ENCODE data around the gene TNFRSF1B.

Gene TNFRSF1B

GRCh38 chr1:12194666-12195216 lies 27.9 kb downstream of the TNFRSF1B start:
- DNase-seq (ENCODE audit: low spot score) = no peak

DNA sequence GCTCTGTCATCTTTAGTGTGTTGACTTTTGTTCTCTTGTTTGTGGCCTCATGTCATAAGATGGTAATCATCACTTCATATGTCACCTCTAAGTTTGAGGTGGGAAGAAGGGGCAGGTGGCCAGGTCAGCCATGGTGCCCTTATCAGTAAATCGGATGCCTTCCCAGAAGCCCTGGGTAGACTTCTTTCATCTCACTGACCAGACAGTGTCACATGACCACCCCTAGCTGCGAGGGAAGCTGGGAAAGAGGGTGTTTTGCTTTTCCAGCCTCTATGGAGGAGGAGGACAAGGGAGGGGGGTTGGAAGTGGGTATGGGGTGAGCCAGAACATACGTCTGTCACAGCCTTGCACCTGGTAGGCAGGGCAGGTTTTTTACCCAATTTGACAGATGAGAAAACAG lies 28.6 kb downstream of the TNFRSF1B start:
- DNase-seq (ENCODE audit: low spot score) = no peak

GRCh38 chr1:12196641-12197482 lies 30.1 kb downstream of the TNFRSF1B start:
- no peak for DNase-seq (ENCODE audit: low spot score)

DNA sequence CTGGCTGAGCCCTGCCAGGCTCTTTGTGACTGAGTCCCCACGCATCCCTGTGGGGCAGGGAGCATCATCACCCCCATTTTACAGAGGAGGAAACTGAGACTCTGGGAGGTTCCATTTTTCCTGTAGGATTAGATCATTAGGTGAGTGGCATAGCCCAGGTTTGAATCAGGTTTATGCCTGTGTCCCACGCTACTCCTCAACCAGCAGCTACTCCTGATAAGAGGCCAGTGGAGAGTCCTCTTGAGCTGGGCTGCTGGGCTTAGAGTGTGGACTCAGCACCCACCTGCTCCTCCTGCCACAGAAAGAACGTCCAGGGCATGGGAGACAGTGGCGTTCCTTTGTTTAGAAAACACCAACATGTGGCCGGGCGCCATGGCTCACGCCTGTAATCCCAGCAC lies 30.7 kb downstream of the TNFRSF1B start:
- no peak for DNase-seq (ENCODE audit: low spot score)

DNA sequence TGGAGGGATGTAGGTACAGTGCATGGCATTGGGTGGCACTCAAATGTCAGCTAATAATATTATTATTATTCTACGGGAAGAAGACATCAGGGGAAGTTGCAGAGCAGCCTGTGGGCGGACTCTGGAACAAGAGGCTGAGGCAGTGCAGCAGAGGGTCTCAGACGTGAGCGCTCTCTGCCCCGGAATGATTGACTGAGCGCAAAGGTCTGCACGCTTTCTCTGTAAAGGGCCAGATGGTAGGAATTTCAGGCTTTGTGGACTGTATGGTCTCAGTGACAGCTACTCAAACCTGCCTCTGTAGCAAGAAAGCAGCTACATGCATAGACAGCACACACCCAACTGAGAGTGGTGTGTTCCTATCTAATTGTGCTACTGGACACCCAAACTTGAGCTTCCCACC lies 33.4 kb downstream of the TNFRSF1B start:
- no peak for DNase-seq (ENCODE audit: low spot score)

- DNase-seq (ENCODE audit: low spot score) = no peak
Observed at GRCh38 chr1:12201352-12202189, 34.8 kb downstream of the TNFRSF1B start.

DNA sequence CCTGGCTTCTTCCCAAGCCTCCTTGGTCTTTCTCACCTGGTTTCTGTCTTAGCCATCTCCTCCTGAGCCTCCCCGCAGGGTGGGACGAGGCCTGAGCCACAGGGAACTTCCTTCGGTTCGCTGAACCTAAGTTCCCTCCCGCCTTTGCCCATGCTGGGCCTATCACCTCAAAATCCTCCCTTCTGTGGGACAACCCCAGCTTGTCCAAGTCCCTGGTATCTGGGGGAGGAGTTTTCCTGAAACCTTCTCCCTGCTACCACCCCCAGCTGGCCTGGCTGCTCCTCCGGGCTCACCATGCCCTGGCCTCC lies 35.4 kb downstream of the TNFRSF1B start:
- no peak for DNase-seq (ENCODE audit: low spot score)

GRCh38 chr1:12202577-12202976 lies 35.8 kb downstream of the TNFRSF1B start:
- no peak for DNase-seq (ENCODE audit: low spot score)

DNA sequence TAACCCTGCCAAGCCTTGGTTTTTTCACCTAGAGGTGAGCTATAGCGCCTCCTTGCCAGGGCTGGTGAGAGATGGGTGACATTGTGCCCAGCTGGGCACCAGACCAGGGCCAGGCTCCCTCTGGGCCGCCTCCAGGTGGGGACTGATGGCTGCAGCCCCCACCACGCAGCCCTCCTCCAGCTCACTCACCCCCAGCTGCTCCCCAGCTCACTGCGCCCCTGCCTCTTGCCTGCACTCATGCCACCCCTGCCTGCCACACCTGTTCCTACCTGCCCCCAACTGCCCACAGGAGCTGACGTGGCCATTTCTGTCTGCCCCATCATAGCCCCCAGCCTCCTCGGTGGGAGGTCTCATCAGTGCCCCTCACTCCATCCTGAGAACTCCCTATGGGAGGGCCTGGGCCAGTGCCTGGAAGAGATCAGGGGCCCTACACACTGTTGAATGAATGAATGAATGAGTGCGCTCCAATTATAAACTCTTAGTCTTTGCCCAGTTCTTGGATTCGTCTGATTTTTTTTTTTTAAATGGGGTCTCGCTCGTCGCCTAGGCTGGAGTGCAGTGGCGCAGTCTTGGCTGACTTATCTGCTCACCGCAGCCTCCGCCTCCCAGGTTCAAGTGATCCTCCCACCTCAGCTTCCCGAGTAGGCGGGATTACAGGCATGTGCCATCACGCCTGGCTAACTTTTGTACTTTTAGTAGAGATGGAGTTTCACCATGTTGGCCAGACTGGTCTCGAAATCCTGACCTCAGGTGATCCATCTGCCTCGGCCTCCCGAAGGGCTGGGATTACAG lies 36.6 kb downstream of the TNFRSF1B start:
- DNase-seq (ENCODE audit: low spot score) = no peak

DNA sequence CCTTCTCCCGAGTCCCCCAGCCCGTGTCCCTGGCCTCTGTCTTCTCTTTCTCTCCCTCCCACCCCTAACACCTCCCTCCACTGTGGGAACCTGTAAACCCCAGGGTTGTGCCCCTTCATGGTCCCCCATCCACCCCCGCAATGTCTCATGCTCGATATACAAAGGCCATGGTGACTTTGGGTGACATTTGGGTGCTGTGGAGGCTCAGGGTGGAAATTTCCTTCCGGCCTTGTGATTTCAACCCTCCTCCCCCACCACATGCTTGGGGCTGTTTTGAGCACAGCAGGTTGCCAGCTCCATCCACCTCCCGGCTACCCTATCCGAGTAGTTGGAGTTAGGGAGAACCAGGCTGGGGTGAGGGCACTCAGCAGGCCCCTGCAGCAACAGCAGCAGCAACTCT lies 37.3 kb downstream of the TNFRSF1B start:
- DNase-seq (ENCODE audit: low spot score) = no peak

DNA sequence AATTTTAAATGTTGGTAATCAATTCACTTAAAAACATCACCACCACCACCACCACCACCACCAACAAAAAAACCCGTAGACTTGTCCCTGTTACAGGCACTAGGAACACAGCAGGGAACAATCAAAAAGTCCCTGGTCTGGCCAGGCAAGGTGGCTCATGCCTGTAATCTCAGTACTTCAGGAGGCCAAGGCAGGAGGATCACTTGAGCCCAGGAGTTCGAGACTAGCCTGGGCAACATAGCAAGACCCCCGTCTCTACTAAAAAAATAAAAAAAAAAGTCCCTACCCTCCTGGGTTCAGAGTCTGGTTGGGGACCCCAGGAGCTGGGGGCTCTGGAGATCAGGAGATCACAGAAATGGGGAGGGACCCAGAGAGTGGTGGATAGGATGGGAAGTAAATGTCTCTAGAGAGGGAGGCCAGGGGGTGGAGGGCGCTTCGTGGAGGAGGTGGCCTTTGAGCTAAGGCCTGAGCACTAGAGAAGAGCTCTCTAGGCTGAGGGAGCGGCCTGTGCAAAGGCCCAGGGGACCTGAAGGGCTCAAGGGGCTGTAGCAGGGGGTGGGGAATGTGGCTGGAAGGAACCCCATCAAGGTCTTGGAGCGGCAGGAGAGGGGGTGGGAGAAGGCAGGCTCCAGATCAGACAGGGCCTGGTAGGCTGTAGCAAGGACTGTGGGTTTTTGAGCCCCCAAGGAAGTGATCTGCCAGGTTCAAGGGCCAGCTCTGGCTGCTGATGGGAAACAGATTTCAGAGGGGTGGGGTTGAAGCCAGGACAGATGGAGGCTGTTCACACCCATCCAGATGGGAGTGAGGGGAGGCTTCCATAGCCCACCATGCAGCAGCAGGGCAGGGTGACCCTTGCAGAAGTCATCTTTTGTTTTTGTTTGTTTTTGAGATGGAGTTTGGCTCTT lies 38.2 kb downstream of the TNFRSF1B start:
- DNase-seq (ENCODE audit: low spot score) = no peak

DNA sequence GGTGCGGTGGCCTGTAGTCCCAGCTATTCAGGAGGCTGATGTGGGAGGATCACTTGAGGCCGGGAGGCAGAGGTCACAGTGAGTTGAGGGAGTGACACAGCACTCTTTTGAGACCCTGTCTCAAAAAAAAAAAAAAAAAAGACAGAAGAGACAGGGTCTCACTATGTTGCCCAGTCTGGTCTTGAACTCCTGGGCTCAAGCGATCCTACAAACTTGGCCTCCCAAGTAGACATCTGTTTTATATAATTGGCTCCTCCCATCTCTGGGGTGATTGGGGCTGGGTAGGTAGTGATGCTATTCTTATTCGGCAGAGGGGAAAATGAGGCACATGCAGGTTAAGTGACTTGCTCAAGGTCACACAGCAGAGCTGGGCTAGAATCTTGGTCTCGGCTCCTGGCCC lies 39.4 kb downstream of the TNFRSF1B start:
- DNase-seq (ENCODE audit: low spot score) = no peak

- DNase-seq (ENCODE audit: low spot score) = no peak
Observed at GRCh38 chr1:12206792-12207424, 40.1 kb downstream of the TNFRSF1B start.

GRCh38 chr1:12208271-12208670 lies 41.5 kb downstream of the TNFRSF1B start:
- DNase-seq (ENCODE audit: low spot score) = no peak

GRCh38 chr1:12208764-12209494 lies 42.1 kb downstream of the TNFRSF1B start:
- DNase-seq (ENCODE audit: low spot score) = peak; percentile 93

DNA sequence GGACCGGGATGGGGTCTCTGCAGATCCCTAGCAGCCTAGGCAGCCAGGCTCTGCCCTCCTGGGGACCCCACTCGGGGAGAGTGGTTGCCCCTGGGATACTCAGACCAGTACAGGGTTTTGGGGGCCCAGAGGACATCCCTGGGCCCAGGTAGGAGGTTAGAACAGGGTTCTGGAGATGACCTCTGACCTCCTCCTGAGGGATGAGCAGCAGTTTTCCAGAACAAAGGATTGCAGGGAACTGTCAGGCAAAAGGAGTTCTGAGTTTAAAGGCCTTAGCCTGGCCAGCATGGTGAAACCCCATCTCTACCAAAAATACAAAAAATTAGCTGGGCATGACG lies 42.7 kb downstream of the TNFRSF1B start:
- no peak for DNase-seq (ENCODE audit: low spot score)

GRCh38 chr1:12215118-12215961 lies 48.5 kb downstream of the TNFRSF1B start:
- DNase-seq (ENCODE audit: low spot score) = no peak

GRCh38 chr1:12219800-12220199 lies 53.0 kb downstream of the TNFRSF1B start:
- no peak for DNase-seq (ENCODE audit: low spot score)

DNA sequence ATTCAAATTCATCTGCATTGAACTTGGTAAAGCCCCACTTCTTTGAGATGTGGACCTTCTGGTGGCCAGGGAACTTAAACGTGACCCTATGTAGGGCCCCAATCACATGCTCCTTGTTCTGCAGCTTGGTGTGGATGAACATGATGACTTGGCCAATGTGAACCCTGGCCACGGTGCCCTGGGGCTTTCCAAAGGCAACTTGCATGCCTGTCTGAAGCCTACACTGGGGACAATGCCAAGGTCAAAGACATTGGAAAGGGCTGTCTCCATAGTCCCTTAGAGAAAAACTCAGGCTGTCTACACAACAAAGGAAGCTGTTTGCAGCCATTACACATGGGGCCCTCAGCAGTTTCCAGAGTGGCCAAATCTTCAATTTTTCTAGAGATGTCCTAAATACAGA lies 54.1 kb downstream of the TNFRSF1B start:
- no peak for DNase-seq (ENCODE audit: low spot score)

Measured in ecto neural progenitor cell (in vitro differentiated cells).